CD4-positive, alpha-beta T cell (primary cell): ENCODE results near the gene ASH1L. TPM values are rescaled to one million over a fixed set of nuclear protein-coding genes. Genes with fewer than 3 reads are reported as not detected.

Experiments used
- ATAC-seq: fragments of 200-7000 bp; cut with Tn5 transposase; one replicate; pipeline ENCODE4 v1.10.0; 2022; ENCODE audit warnings: mild to moderate bottlenecking; ENCODE audit not compliant: poor library complexity
- CTCF ChIA-PET: fragments of 350-600 bp; sonication (Branson Sonifier 250); formaldehyde crosslinking; loops from one replicate; lab custom pipeline; 2021; ENCODE audit warnings: antibody characterized with exemption, inconsistent platforms; lab: Charles Lee
- POLR2A ChIA-PET: fragments of 350-600 bp; sonication (Branson Sonifier 250); formaldehyde crosslinking; loops from one replicate; lab custom pipeline; 2021; ENCODE audit warnings: antibody characterized with exemption, inconsistent platforms; lab: Charles Lee
- DNase-seq, 14 experiments: peaks; one replicate each; pipeline ENCODE4 v3.0.0-alpha.2; 2013 to 2020; ENCODE audit warnings: mixed read lengths in 2 of 14
- H3K27ac ChIP-seq, 2 donors: one replicate each; pipeline versions ENCODE4 v1.5.1 to v1.7.0; 2013; ENCODE audit warnings: low read length in 2 of 2, low read depth in 1 of 2, mild to moderate bottlenecking in 1 of 2
- H3K27me3 ChIP-seq, 2 experiments: 1 replicate in 1 of 2; 2 replicates in 1 of 2; pipeline versions ENCODE4 v1.6.1 to v1.7.0; 2013; ENCODE audit warnings: low read length in 2 of 2, control low read depth in 1 of 2, mild to moderate bottlenecking in 1 of 2, moderate library complexity in 1 of 2; ENCODE audit not compliant: insufficient read depth in 2 of 2, control insufficient read depth in 1 of 2
- H3K36me3 ChIP-seq: one replicate; pipeline ENCODE4 v1.6.1; 2013; ENCODE audit warnings: low read length, control low read depth; ENCODE audit not compliant: insufficient read depth
- H3K4me1 ChIP-seq: one replicate; pipeline ENCODE4 v1.6.1; 2013; ENCODE audit warnings: low read length, control low read depth; ENCODE audit not compliant: insufficient read depth
- H3K4me3 ChIP-seq: one replicate; pipeline ENCODE4 v1.5.1; 2013; ENCODE audit warnings: mild to moderate bottlenecking, low read length, moderate library complexity
- H3K9me3 ChIP-seq, 2 experiments: 1 replicate in 1 of 2; 2 replicates in 1 of 2; pipeline versions ENCODE4 v1.6.1 to v1.7.0; 2013; ENCODE audit warnings: low read length in 2 of 2, mild to moderate bottlenecking in 2 of 2, control low read depth in 1 of 2, moderate library complexity in 1 of 2; ENCODE audit not compliant: control insufficient read depth in 1 of 2, insufficient read depth in 1 of 2
- H3K27ac Mint-ChIP-seq: one replicate; pipeline ENCODE4 v1.8.0; 2020; ENCODE audit warnings: mixed read lengths
- H3K27me3 Mint-ChIP-seq: one replicate; pipeline ENCODE4 v1.8.0; 2021; ENCODE audit warnings: mixed read lengths
- H3K36me3 Mint-ChIP-seq: one replicate; pipeline ENCODE4 v1.8.0; 2021; ENCODE audit warnings: low read depth, mixed read lengths
- H3K4me1 Mint-ChIP-seq: one replicate; pipeline ENCODE4 v1.8.0; 2021; ENCODE audit warnings: low read depth, mixed read lengths
- H3K4me3 Mint-ChIP-seq: one replicate; pipeline ENCODE4 v1.8.0; 2020; ENCODE audit warnings: mild to moderate bottlenecking, mixed read lengths
- H3K9me3 Mint-ChIP-seq: one replicate; pipeline ENCODE4 v1.8.0; 2020; ENCODE audit warnings: mixed read lengths
- intact Hi-C, 2 experiments: fragments of 100-400 bp; cut with DNase I in 1 of 2; cut with micrococcal nuclease in 1 of 2; formaldehyde crosslinking; loops; one replicate each; pipeline versions ENCODE4 v1.15.1 to v1.9.0; 2023 to 2025; cut with DNase I, micrococcal nuclease
- total RNA-seq, 174 experiments: library from RNA in 2 of 174; stranded (reverse) in 2 of 174; gene quantifications; one replicate each; pipeline ENCODE4 v1.2.3 and lab custom pipeline; 2021 to 2026
- TF ChIP-seq, protein P1 (sequence below): fragments of 200-600 bp; IDR thresholded peaks from one replicate; pipeline ENCODE4 v1.8.0; 2022; ENCODE audit warnings: antibody characterized with exemption, mild to moderate bottlenecking

ASH1L gene
- total RNA-seq, 2 experiments from 2014 or later = 71.0 to 72.8 TPM

DNA sequence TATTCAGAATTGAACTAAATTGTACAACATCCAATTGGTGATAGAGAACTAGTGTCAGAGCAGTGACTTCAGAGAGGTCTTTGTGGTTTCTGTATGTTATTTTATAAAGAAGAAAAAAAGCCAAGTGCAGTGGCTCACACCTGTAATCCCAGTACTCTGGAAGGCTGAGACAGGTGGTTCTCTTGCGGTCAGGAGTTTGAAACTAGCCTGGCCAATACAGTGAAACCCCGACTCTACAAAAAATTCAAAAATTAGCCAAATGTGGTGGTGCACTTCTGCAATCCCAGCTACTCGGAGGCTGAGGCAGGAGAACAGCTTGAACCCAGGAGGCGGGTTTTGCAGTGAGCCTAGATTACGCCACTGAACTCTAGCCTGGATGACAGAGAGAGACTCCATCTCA lies 90.7 kb downstream of the ASH1L start:
- ATAC-seq (no peak), DNase-seq (no peak)
- H3K27me3 Mint-ChIP-seq = no peaks in the 10 kb centered on the region
- ChIA-PET POLR2A (no interaction called here), CTCF (no interaction called here)
- H3K27ac ChIP-seq = no peak overlapping the region
- intact Hi-C loops = no loop called here
- H3K9me3 ChIP-seq = peaks cover 4 to 12% of the 10 kb centered on the region in 2 experiments
- TF ChIP-seq, protein P1, sequence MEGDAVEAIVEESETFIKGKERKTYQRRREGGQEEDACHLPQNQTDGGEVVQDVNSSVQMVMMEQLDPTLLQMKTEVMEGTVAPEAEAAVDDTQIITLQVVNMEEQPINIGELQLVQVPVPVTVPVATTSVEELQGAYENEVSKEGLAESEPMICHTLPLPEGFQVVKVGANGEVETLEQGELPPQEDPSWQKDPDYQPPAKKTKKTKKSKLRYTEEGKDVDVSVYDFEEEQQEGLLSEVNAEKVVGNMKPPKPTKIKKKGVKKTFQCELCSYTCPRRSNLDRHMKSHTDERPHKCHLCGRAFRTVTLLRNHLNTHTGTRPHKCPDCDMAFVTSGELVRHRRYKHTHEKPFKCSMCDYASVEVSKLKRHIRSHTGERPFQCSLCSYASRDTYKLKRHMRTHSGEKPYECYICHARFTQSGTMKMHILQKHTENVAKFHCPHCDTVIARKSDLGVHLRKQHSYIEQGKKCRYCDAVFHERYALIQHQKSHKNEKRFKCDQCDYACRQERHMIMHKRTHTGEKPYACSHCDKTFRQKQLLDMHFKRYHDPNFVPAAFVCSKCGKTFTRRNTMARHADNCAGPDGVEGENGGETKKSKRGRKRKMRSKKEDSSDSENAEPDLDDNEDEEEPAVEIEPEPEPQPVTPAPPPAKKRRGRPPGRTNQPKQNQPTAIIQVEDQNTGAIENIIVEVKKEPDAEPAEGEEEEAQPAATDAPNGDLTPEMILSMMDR = no peak
- no peak overlapping the region for H3K4me3 Mint-ChIP-seq
- H3K27ac Mint-ChIP-seq = no peak overlapping the region
- H3K4me3 ChIP-seq = no peak overlapping the region
- peaks cover 70% of the 10 kb centered on the region for H3K36me3 Mint-ChIP-seq
- peaks cover 30% of the 10 kb centered on the region for H3K36me3 ChIP-seq
- no peaks in the 10 kb centered on the region for H3K4me1 ChIP-seq
- no peaks in the 10 kb centered on the region for H3K27me3 ChIP-seq
- peaks cover 44% of the 10 kb centered on the region for H3K4me1 Mint-ChIP-seq
- H3K9me3 Mint-ChIP-seq = peaks cover 11% of the 10 kb centered on the region

DNA sequence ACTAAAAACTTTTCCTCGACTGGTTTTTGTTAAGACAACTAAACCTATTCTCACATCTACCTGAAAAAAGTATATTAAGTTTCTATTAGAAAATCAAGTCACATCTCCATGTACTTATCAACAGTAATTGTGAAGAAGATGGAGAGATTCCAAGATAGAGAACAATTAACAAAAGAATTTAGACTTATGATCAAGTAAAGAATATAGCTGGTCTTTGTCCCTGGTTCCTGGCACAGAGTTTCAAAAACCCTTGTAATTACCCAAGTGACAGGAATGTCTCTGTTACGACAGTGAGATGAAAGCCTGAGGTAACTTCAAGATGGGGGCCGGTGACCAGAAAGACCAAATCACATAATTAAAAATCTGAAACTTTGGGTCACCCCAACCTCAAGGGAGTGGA lies 91.6 kb downstream of the ASH1L start:
- Mint-ChIP-seq H3K4me3 (no peak overlapping the region), H3K36me3 (peaks cover 70% of the 10 kb centered on the region), H3K27ac (no peak overlapping the region), H3K27me3 (no peaks in the 10 kb centered on the region), H3K4me1 (peaks cover 53% of the 10 kb centered on the region), H3K9me3 (peaks cover 11% of the 10 kb centered on the region)
- ATAC-seq (no peak), DNase-seq (no peak)
- H3K36me3 ChIP-seq = peaks cover 30% of the 10 kb centered on the region
- POLR2A ChIA-PET = no interaction called here
- H3K27ac ChIP-seq = no peak overlapping the region
- H3K4me1 ChIP-seq = no peaks in the 10 kb centered on the region
- intact Hi-C loops = no loop called here
- no peaks in the 10 kb centered on the region for H3K27me3 ChIP-seq
- TF ChIP-seq, protein P1 = no peak
- H3K9me3 ChIP-seq = peaks cover 4 to 12% of the 10 kb centered on the region in 2 experiments
- H3K4me3 ChIP-seq = no peak overlapping the region
- CTCF ChIA-PET = no interaction called here

DNA sequence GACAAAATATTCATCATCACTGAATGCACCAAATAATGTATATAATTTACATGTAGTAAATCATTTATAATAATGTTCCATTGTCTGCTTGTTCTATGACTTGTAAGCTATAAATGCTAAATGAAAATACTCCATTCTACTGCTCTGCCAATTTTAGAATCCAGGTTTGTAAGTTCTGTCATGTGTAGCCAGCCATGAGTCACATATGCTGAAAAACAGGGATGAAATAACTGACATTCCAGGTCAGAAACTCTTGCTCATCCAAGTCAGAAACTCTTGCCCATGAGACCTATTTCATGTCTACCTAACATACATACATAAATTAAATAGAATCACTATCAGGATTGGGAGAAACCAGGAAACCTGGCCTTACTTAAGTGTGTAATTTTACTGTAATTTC lies 95.6 kb downstream of the ASH1L start:
- Mint-ChIP-seq H3K27me3 (no peaks in the 10 kb centered on the region), H3K4me1 (peaks cover 61% of the 10 kb centered on the region)

More for the DNA sequence above, 95.6 kb downstream of the ASH1L start:
- no peaks in the 10 kb centered on the region for H3K27me3 ChIP-seq
- DNase-seq (peak in 1 of 14 experiments; percentile 20), ATAC-seq (no peak)
- H3K36me3 ChIP-seq = peaks cover 23% of the 10 kb centered on the region
- TF ChIP-seq, protein P1 = no peak
- ChIA-PET POLR2A (interaction anchor here (1.9 kb wide), 1 partner anchor 96 kb away, joined by 8 read pairs; the partner anchor contains the start of gene ASH1L), CTCF (interaction anchor here (0.5 to 2.0 kb wide), 2 partner anchors 173 to 216 kb away, joined by 3 to 6 read pairs; no protein-coding TSS in a partner anchor)
- intact Hi-C loops = no loop called here
- H3K9me3 Mint-ChIP-seq = peaks cover 4% of the 10 kb centered on the region
- no peak overlapping the region for H3K4me3 ChIP-seq
- peaks cover 52% of the 10 kb centered on the region for H3K36me3 Mint-ChIP-seq
- no peak overlapping the region for H3K4me3 Mint-ChIP-seq
- H3K27ac Mint-ChIP-seq = peak overlapping the region; percentile 74
- H3K4me1 ChIP-seq = peaks cover 3% of the 10 kb centered on the region
- H3K27ac ChIP-seq = peak overlapping the region; percentile 39 to 56
- peaks cover 2 to 9% of the 10 kb centered on the region in 2 experiments for H3K9me3 ChIP-seq
